Stromal cell of bone marrow (primary cell): ENCODE results near the gene MRNIP.

Experiments used
- DNase-seq: peaks from one replicate; pipeline ENCODE4 v3.0.0-alpha.2; 2012; ENCODE audit warnings: low read depth

Gene MRNIP

GRCh38 chr5:179887802-179888201 is 29.2 kb upstream of the MRNIP start:
- DNase-seq: no peak

- no peak for DNase-seq
Observed at GRCh38 chr5:179887095-179887494, 28.5 kb upstream of the MRNIP start.

GRCh38 chr5:179886190-179886911 is 27.7 kb upstream of the MRNIP start:
- DNase-seq: no peak

- no peak for DNase-seq
Observed at GRCh38 chr5:179885491-179886090, 27.0 kb upstream of the MRNIP start.

- no peak for DNase-seq
Observed at GRCh38 chr5:179883163-179883562, 24.5 kb upstream of the MRNIP start.

GRCh38 chr5:179882338-179882737 is 23.7 kb upstream of the MRNIP start:
- DNase-seq: no peak

- no peak for DNase-seq
Observed at GRCh38 chr5:179880848-179881590, 22.4 kb upstream of the MRNIP start.

GRCh38 chr5:179880066-179880650 is 21.5 kb upstream of the MRNIP start:
- no peak for DNase-seq

GRCh38 chr5:179879690-179880010 is 21.0 kb upstream of the MRNIP start:
- DNase-seq: no peak

GRCh38 chr5:179879003-179879689 is 20.5 kb upstream of the MRNIP start:
- DNase-seq: no peak

- no peak for DNase-seq
Observed at GRCh38 chr5:179878222-179879002, 19.8 kb upstream of the MRNIP start.

GRCh38 chr5:179876610-179876952 is 18.0 kb upstream of the MRNIP start:
- no peak for DNase-seq

- no peak for DNase-seq
Observed at GRCh38 chr5:179875741-179876609, 17.4 kb upstream of the MRNIP start.

- no peak for DNase-seq
Observed at GRCh38 chr5:179874536-179875292, 16.1 kb upstream of the MRNIP start.

GRCh38 chr5:179874136-179874535 is 15.5 kb upstream of the MRNIP start:
- no peak for DNase-seq

GRCh38 chr5:179873588-179874110 is 15.0 kb upstream of the MRNIP start:
- DNase-seq: no peak

GRCh38 chr5:179872828-179873575 is 14.4 kb upstream of the MRNIP start:
- DNase-seq: no peak

GRCh38 chr5:179872055-179872827 is 13.6 kb upstream of the MRNIP start:
- DNase-seq: no peak
